Osteocyte (in vitro differentiated cells): ENCODE results near the gene SERPINB10. TPM values are rescaled to one million over a fixed set of nuclear protein-coding genes. Genes with fewer than 3 reads are reported as not detected.

ENCODE experiments used
- DNase-seq: peaks from one replicate; pipeline ENCODE4 v3.0.0; 2021; ENCODE audit warnings: mixed read lengths; ENCODE audit not compliant: unreplicated experiment; ENCODE audit errors: extremely low spot score
- H3K27ac Mint-ChIP-seq: one replicate; pipeline ENCODE4 v1.8.0; 2021; ENCODE audit warnings: mild to moderate bottlenecking, mixed read lengths; ENCODE audit not compliant: unreplicated experiment
- H3K27me3 Mint-ChIP-seq: one replicate; pipeline ENCODE4 v1.8.0; 2021; ENCODE audit warnings: mixed read lengths; ENCODE audit not compliant: unreplicated experiment
- H3K36me3 Mint-ChIP-seq: one replicate; pipeline ENCODE4 v1.8.0; 2021; ENCODE audit warnings: mixed read lengths; ENCODE audit not compliant: unreplicated experiment
- H3K4me1 Mint-ChIP-seq: one replicate; pipeline ENCODE4 v1.8.0; 2021; ENCODE audit warnings: mixed read lengths; ENCODE audit not compliant: unreplicated experiment
- H3K4me3 Mint-ChIP-seq: one replicate; pipeline ENCODE4 v1.8.0; 2021; ENCODE audit warnings: mild to moderate bottlenecking, moderate library complexity, mixed read lengths; ENCODE audit not compliant: unreplicated experiment
- H3K9me3 Mint-ChIP-seq: one replicate; pipeline ENCODE4 v1.8.0; 2021; ENCODE audit warnings: mixed read lengths; ENCODE audit not compliant: unreplicated experiment
- total RNA-seq: library from RNA; stranded (reverse); gene quantifications from 2 replicates; pipeline ENCODE4 v1.2.1, GENCODE V29; 2021
- TF ChIP-seq, protein P1 (sequence below): fragments of 200-600 bp; sonication (generic); IDR thresholded peaks from 2 replicates; pipeline ENCODE4 v1.5.0; 2021; ENCODE audit warnings: antibody characterized with exemption, mild to moderate bottlenecking, moderate library complexity

SERPINB10 gene
- total RNA-seq, 1 donor from 2014 or later = not detected

DNA sequence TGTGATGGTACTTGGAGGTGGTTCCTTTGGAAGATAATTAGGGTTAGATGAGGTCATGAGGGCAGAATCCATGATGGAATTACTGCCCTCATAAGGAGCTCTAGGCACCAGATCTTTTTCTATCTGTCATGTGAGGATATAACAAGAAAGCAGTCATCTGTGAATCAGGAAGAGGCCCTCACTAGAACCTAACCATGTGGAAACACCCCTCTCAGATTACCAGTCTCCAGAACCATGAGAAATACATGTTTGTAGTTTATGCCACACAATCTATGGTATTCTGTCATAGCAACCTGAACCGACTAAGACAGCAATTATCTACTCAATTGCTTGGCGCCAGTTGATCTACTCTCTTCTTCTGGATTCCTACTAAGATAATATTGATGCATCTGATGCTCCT is 2.4 kb upstream of the SERPINB10 start:
- no peak overlapping the region for H3K27ac Mint-ChIP-seq
- no peaks in the 10 kb centered on the region for H3K4me1 Mint-ChIP-seq
- TF ChIP-seq, protein P1, sequence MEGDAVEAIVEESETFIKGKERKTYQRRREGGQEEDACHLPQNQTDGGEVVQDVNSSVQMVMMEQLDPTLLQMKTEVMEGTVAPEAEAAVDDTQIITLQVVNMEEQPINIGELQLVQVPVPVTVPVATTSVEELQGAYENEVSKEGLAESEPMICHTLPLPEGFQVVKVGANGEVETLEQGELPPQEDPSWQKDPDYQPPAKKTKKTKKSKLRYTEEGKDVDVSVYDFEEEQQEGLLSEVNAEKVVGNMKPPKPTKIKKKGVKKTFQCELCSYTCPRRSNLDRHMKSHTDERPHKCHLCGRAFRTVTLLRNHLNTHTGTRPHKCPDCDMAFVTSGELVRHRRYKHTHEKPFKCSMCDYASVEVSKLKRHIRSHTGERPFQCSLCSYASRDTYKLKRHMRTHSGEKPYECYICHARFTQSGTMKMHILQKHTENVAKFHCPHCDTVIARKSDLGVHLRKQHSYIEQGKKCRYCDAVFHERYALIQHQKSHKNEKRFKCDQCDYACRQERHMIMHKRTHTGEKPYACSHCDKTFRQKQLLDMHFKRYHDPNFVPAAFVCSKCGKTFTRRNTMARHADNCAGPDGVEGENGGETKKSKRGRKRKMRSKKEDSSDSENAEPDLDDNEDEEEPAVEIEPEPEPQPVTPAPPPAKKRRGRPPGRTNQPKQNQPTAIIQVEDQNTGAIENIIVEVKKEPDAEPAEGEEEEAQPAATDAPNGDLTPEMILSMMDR = no peak
- no peak overlapping the region for H3K4me3 Mint-ChIP-seq
- no peaks in the 10 kb centered on the region for H3K36me3 Mint-ChIP-seq
- DNase-seq = no peak
- no peaks in the 10 kb centered on the region for H3K9me3 Mint-ChIP-seq
- H3K27me3 Mint-ChIP-seq = peaks cover 39% of the 10 kb centered on the region

DNA sequence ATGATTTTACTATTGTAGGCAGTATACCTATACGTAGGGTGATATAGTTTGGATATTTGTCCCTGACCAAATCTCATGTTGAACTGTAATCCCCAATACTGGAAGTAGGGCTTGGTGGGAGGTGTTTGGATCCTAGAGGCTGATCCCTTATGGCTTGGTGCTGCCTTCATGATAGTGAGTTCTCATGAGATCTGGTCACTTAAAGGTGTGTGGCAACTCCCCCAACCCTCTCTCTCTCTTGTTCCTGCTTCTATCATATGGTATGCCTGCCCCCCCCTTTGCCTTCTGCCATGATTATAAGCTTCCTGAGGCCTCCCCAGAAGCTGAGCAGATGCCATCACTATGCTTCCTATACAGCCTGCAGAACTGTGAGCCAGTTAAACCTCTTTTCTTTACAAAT is 1.7 kb upstream of the SERPINB10 start:
- TF ChIP-seq, protein P1 = no peak
- H3K9me3 Mint-ChIP-seq = no peaks in the 10 kb centered on the region
- H3K4me1 Mint-ChIP-seq = no peaks in the 10 kb centered on the region
- H3K36me3 Mint-ChIP-seq = no peaks in the 10 kb centered on the region
- H3K4me3 Mint-ChIP-seq = no peak overlapping the region
- no peak for DNase-seq
- H3K27ac Mint-ChIP-seq = no peak overlapping the region
- peaks cover 34% of the 10 kb centered on the region for H3K27me3 Mint-ChIP-seq

DNA sequence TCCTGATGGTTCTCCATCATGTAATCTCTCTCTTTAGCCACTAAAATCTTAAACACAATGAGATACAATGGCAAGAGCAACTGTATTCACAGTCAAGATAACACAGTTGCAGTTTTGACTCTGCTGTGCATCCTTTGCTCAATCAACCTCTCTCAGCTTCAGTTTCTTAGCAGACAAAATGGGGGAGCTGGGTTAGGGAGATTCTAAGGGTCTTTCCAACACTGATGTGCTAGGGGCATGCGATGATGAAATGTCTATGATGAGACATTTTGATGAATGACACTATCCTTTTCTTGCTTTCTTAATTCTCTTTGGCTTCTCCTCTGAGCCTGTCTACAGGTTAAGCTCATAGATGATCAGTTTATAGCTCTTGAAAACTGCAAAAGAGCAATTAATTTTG is 1.1 kb downstream of the SERPINB10 start:
- Mint-ChIP-seq H3K4me3 (no peak overlapping the region), H3K4me1 (no peaks in the 10 kb centered on the region), H3K27ac (no peak overlapping the region), H3K36me3 (no peaks in the 10 kb centered on the region), H3K9me3 (no peaks in the 10 kb centered on the region), H3K27me3 (peaks cover 45% of the 10 kb centered on the region)
- DNase-seq = no peak
- TF ChIP-seq, protein P1 = no peak

DNA sequence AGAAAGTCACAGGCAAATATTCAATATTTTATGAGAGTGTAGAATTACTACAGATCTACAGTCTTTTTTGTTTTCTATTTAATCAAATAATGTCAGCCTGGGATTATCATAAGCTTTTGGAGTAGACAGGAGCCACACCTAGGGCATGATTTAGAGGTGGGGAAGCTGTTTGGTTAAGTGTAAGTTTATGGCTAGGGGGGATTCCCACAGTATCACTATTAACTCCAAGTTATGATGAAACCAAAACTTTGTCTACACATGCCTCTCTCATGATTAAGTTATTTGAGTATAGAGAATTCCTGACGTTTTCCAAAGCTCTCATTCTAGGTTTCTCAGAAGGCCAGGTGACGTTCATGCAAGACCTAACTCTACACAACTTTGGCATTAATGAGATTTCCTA is 2.1 kb downstream of the SERPINB10 start:
- H3K4me1 Mint-ChIP-seq = no peaks in the 10 kb centered on the region
- peaks cover 37% of the 10 kb centered on the region for H3K27me3 Mint-ChIP-seq
- H3K4me3 Mint-ChIP-seq = no peak overlapping the region

DNA sequence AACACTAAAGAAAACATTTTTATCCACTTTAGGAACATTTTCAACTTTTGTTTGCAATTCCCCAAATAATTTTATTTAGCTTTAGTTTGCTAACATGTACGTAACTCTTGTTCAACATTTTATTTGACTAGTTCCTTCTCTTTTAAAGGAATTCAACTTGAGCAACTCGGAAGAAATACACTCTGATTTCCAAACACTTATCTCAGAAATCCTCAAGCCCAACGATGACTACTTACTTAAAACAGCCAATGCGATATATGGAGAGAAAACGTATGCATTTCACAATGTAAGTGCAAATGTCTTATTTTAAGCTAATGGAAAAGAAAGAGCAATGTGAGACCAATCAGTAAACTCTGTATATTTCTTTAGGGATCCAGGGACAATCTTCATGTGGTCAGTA is 10.1 kb downstream of the SERPINB10 start:
- TF ChIP-seq, protein P1 = no peak
- Mint-ChIP-seq H3K36me3 (no peaks in the 10 kb centered on the region), H3K4me1 (no peaks in the 10 kb centered on the region), H3K4me3 (no peak overlapping the region), H3K9me3 (no peaks in the 10 kb centered on the region), H3K27me3 (peaks cover 45% of the 10 kb centered on the region), H3K27ac (no peak overlapping the region)
- no peak for DNase-seq

More for the DNA sequence above, 2.1 kb downstream of the SERPINB10 start:
- Mint-ChIP-seq H3K36me3 (no peaks in the 10 kb centered on the region), H3K27ac (no peak overlapping the region), H3K9me3 (no peaks in the 10 kb centered on the region)
- TF ChIP-seq, protein P1 = no peak
- DNase-seq = no peak
